Bronchial epithelial cell (primary cell): ENCODE results near the gene COMMD8. TPM values are rescaled to one million over a fixed set of nuclear protein-coding genes. Genes with fewer than 3 reads are reported as not detected.

Experiments used
- DNase-seq: peaks from one replicate; pipeline ENCODE4 v3.0.0-alpha.2; 2010; ENCODE audit warnings: low read depth
- FAIRE-seq: peaks from 2 replicates; lab custom pipeline; 2011; peaks lifted over from hg19 to GRCh38; lab: Jason Lieb, UNC
- H3K27me3 ChIP-seq: 2 replicates; pipeline ENCODE4 v1.5.1; 2011; ENCODE audit warnings: low read length; ENCODE audit not compliant: control insufficient read depth, insufficient read depth
- H3K36me3 ChIP-seq: 2 replicates; pipeline ENCODE4 v1.5.1; 2011; ENCODE audit warnings: low read length; ENCODE audit not compliant: control insufficient read depth, insufficient read depth
- H3K4me3 ChIP-seq: 2 replicates; pipeline ENCODE4 v1.5.1; 2011; ENCODE audit warnings: mild to moderate bottlenecking, low read depth, low read length, control low read depth
- CTCF ChIP-seq: IDR thresholded peaks from 2 replicates; pipeline ENCODE4 v1.5.1; 2011; ENCODE audit warnings: mild to moderate bottlenecking, moderate library complexity, low read length, control low read depth, inconsistent platforms; ENCODE audit not compliant: insufficient read depth, severe bottlenecking
- total RNA-seq: library from RNA; depleted of rRNA; stranded (reverse); fragments of >200 nt; gene quantifications from 2 replicates; pipeline ENCODE4 v1.2.1, GENCODE V29; 2014

COMMD8 gene
- total RNA-seq, 1 donor from 2014 or later, result 29.2 TPM

- H3K4me3 ChIP-seq, result peak overlapping the region; percentile 77
- no peaks in the 10 kb centered on the region for H3K27me3 ChIP-seq
- no peak for TF ChIP-seq CTCF
- FAIRE-seq (no peak), DNase-seq (no peak)
- H3K36me3 ChIP-seq, result no peaks in the 10 kb centered on the region
Observed at GRCh38 chr4:47486231-47486673, 22.8 kb upstream of the COMMD8 start.

- DNase-seq (no peak), FAIRE-seq (no peak)
- no peaks in the 10 kb centered on the region for H3K36me3 ChIP-seq
- peak overlapping the region; percentile 77 for H3K4me3 ChIP-seq
- TF ChIP-seq CTCF, result no peak
- H3K27me3 ChIP-seq, result no peaks in the 10 kb centered on the region
Observed at GRCh38 chr4:47485768-47486167, 22.3 kb upstream of the COMMD8 start.

GRCh38 chr4:47485047-47485692 is 21.7 kb upstream of the COMMD8 start, which contains the start of gene ATP10D:
Gene ATP10D, plus strand, starts transcription at chr4:47485275. Its CDS starts 27,266 bp downstream, at chr4:47512541.
- Histone ChIP-seq H3K4me3 (peak within 1 kb of the TSS; percentile 77), H3K36me3 (no peaks in the 10 kb centered on the region), H3K27me3 (no peaks in the 10 kb centered on the region)
- FAIRE-seq, result no peak
- DNase-seq, result peak; percentile 83
- peak; percentile 18 for TF ChIP-seq CTCF

- no peak for TF ChIP-seq CTCF
- FAIRE-seq (peak; percentile 95), DNase-seq (peak; percentile 95)
- no peaks in the 10 kb centered on the region for H3K36me3 ChIP-seq
- H3K4me3 ChIP-seq, result no peak overlapping the region
- H3K27me3 ChIP-seq, result no peaks in the 10 kb centered on the region
Observed at GRCh38 chr4:47484168-47484567, 20.7 kb upstream of the COMMD8 start.

GRCh38 chr4:47483745-47484144 is 20.2 kb upstream of the COMMD8 start:
- no peaks in the 10 kb centered on the region for H3K27me3 ChIP-seq
- DNase-seq (peak; percentile 79), FAIRE-seq (no peak)
- no peak overlapping the region for H3K4me3 ChIP-seq
- H3K36me3 ChIP-seq, result no peaks in the 10 kb centered on the region
- no peak for TF ChIP-seq CTCF
